HepG2 (cell line): ENCODE data around the gene MGLL. TPM values are rescaled to one million over a fixed set of nuclear protein-coding genes. Genes with fewer than 3 reads are reported as not detected.

ENCODE experiments used
- AGO1 ChIP-seq: fragments of 200-400 bp; formaldehyde crosslinking; IDR thresholded peaks from 2 replicates; pipeline ENCODE4 v1.6.1; 2017; ENCODE audit warnings: mild to moderate bottlenecking, low read depth, low read length, moderate library complexity; ENCODE audit not compliant: poor library complexity, severe bottlenecking
- DMAP1 ChIP-seq: IDR thresholded peaks from 2 replicates; pipeline ENCODE4 v1.6.1; 2016
- FLYWCH1 ChIP-seq: sonication (generic); formaldehyde crosslinking; IDR thresholded peaks from 2 replicates; pipeline ENCODE4 v1.8.1; 2023; ENCODE audit warnings: mild to moderate bottlenecking, missing genetic modification reagents
- KDM3A ChIP-seq: IDR thresholded peaks from 2 replicates; pipeline ENCODE4 v1.6.1; 2018; ENCODE audit warnings: low read depth, missing compliant biosample characterization
- KLF12 ChIP-seq: sonication (generic); formaldehyde crosslinking; IDR thresholded peaks from 2 replicates; pipeline ENCODE4 v1.4.0; 2020; ENCODE audit warnings: missing genetic modification reagents, borderline replicate concordance
- TARDBP ChIP-seq: sonication (generic); formaldehyde crosslinking; IDR thresholded peaks from 2 replicates; pipeline ENCODE4 v1.8.0; 2022; ENCODE audit warnings: mild to moderate bottlenecking, missing genetic modification reagents
- ZBTB21 ChIP-seq: sonication (generic); formaldehyde crosslinking; IDR thresholded peaks from 2 replicates; pipeline ENCODE4 v1.4.0; 2020; ENCODE audit warnings: missing genetic modification reagents
- polyA plus RNA-seq, 8 experiments: library from polyadenylated mRNA; depleted of rRNA in 3 of 8; stranded (reverse) in 7 of 8; unstranded in 1 of 8; fragments of >200 nt; fragmentation: Illumina TruSeq in 4 of 8; extraction: Trizol in 4 of 8; gene quantifications; 2 replicates each; pipeline versions ENCODE4 v1.2.1 to v1.2.3, GENCODE V29; 2011 to 2016; ENCODE audit warnings: low read depth in 4 of 8, missing spikeins in 1 of 8, mixed read lengths in 1 of 8; ENCODE audit not compliant: insufficient read depth in 1 of 8
- total RNA-seq, 5 experiments: library from RNA; depleted of rRNA; stranded (reverse); fragments of >200 nt; fragmentation: Illumina TruSeq; extraction: Trizol; gene quantifications; 2 replicates each; pipeline ENCODE4 v1.2.3, GENCODE V29; 2016; ENCODE audit warnings: low read depth in 1 of 5
- TF ChIP-seq, protein P1 (sequence below): sonication (generic); formaldehyde crosslinking; IDR thresholded peaks from 2 replicates; pipeline ENCODE4 v1.4.0; 2020; ENCODE audit warnings: missing genetic modification reagents, borderline replicate concordance
- TF ChIP-seq, protein P2 (sequence below): sonication (generic); formaldehyde crosslinking; IDR thresholded peaks from 2 replicates; pipeline ENCODE4 v1.4.0; 2020; ENCODE audit warnings: mild to moderate bottlenecking, missing genetic modification reagents
- TF ChIP-seq, protein P3 (sequence below): sonication (generic); formaldehyde crosslinking; IDR thresholded peaks from 2 replicates; pipeline ENCODE4 v1.4.0; 2020; ENCODE audit warnings: mild to moderate bottlenecking, missing genetic modification reagents
- TF ChIP-seq, protein P4 (sequence below): sonication (generic); formaldehyde crosslinking; IDR thresholded peaks from 2 replicates; pipeline ENCODE4 v1.5.0; 2020; ENCODE audit warnings: mild to moderate bottlenecking, missing genetic modification reagents
- TF ChIP-seq, protein P5 (sequence below): IDR thresholded peaks from 2 replicates; pipeline ENCODE4 v1.6.1; 2018; ENCODE audit warnings: missing genetic modification reagents
- TF ChIP-seq, protein P6 (sequence below): sonication (generic); IDR thresholded peaks from 2 replicates; pipeline ENCODE4 v1.6.1; 2016; ENCODE audit warnings: low read depth, borderline replicate concordance
- TF ChIP-seq, protein P7 (sequence below): sonication (generic); formaldehyde crosslinking; IDR thresholded peaks from 2 replicates; pipeline ENCODE4 v1.5.1; 2020; ENCODE audit warnings: missing genetic modification reagents, mild to moderate bottlenecking, borderline replicate concordance

Gene MGLL
- total and polyA plus RNA-seq, 2 of the 13 experiments (the other 11 are each of a cell fraction or from before 2014, with no cell fraction given): not detected

DNA sequence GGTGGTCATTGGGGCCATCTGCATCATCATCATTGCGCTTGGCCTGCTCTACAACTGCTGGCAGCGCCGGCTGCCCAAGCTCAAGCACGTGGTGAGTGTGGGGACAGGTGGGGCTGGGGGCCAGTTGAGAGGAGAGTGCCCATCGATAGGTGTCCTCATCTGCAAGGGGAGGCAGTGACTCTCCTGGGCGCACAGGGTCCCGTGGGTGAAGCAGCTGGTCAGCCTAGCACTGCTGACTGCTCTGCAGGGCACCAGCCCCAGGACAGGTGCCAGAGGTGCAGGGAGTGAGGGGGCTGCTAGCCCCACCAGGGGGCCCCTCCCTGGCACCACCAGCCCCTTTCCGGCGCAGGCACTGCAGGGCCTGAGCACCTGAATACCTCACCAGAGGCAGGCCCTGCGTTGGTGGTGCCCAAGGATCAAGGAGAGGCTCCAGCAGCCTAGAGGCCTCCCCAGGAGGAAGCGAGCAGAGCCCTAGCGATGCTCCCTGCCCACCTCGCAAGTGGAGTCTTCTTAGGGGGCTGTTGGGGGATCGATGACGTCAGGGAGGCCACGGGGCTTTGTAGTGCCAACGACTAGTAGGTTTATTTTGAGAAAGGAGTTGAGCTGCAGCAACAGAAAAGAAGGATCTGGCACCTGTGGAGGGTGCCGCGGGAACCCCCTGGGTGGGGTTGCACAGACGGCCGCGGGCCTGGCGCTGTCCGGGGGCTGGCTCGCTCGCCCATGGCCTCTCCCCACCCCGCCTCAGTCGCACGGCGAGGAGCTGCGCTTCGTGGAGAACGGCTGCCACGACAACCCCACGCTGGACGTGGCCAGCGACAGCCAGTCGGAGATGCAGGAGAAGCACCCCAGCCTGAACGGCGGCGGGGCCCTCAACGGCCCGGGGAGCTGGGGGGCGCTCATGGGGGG is 150.5 kb downstream of the MGLL start (continued):
- TF ChIP-seq, protein P1, sequence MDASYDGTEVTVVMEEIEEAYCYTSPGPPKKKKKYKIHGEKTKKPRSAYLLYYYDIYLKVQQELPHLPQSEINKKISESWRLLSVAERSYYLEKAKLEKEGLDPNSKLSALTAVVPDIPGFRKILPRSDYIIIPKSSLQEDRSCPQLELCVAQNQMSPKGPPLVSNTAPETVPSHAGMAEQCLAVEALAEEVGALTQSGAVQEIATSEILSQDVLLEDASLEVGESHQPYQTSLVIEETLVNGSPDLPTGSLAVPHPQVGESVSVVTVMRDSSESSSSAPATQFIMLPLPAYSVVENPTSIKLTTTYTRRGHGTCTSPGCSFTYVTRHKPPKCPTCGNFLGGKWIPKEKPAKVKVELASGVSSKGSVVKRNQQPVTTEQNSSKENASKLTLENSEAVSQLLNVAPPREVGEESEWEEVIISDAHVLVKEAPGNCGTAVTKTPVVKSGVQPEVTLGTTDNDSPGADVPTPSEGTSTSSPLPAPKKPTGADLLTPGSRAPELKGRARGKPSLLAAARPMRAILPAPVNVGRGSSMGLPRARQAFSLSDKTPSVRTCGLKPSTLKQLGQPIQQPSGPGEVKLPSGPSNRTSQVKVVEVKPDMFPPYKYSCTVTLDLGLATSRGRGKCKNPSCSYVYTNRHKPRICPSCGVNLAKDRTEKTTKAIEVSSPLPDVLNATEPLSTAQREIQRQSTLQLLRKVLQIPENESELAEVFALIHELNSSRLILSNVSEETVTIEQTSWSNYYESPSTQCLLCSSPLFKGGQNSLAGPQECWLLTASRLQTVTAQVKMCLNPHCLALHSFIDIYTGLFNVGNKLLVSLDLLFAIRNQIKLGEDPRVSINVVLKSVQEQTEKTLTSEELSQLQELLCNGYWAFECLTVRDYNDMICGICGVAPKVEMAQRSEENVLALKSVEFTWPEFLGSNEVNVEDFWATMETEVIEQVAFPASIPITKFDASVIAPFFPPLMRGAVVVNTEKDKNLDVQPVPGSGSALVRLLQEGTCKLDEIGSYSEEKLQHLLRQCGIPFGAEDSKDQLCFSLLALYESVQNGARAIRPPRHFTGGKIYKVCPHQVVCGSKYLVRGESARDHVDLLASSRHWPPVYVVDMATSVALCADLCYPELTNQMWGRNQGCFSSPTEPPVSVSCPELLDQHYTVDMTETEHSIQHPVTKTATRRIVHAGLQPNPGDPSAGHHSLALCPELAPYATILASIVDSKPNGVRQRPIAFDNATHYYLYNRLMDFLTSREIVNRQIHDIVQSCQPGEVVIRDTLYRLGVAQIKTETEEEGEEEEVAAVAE (CRISPR knock-in tag): no peak
- peak; percentile 16 for TF ChIP-seq AGO1
- no peak for TF ChIP-seq FLYWCH1 (CRISPR knock-in tag)
- TF ChIP-seq, protein P2, sequence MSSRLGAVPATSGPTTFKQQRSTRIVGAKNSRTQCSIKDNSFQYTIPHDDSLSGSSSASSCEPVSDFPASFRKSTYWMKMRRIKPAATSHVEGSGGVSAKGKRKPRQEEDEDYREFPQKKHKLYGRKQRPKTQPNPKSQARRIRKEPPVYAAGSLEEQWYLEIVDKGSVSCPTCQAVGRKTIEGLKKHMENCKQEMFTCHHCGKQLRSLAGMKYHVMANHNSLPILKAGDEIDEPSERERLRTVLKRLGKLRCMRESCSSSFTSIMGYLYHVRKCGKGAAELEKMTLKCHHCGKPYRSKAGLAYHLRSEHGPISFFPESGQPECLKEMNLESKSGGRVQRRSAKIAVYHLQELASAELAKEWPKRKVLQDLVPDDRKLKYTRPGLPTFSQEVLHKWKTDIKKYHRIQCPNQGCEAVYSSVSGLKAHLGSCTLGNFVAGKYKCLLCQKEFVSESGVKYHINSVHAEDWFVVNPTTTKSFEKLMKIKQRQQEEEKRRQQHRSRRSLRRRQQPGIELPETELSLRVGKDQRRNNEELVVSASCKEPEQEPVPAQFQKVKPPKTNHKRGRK (CRISPR knock-in tag): no peak
- TF ChIP-seq, protein P3, sequence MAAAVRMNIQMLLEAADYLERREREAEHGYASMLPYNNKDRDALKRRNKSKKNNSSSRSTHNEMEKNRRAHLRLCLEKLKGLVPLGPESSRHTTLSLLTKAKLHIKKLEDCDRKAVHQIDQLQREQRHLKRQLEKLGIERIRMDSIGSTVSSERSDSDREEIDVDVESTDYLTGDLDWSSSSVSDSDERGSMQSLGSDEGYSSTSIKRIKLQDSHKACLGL (CRISPR knock-in tag): no peak
- TF ChIP-seq, protein P4, sequence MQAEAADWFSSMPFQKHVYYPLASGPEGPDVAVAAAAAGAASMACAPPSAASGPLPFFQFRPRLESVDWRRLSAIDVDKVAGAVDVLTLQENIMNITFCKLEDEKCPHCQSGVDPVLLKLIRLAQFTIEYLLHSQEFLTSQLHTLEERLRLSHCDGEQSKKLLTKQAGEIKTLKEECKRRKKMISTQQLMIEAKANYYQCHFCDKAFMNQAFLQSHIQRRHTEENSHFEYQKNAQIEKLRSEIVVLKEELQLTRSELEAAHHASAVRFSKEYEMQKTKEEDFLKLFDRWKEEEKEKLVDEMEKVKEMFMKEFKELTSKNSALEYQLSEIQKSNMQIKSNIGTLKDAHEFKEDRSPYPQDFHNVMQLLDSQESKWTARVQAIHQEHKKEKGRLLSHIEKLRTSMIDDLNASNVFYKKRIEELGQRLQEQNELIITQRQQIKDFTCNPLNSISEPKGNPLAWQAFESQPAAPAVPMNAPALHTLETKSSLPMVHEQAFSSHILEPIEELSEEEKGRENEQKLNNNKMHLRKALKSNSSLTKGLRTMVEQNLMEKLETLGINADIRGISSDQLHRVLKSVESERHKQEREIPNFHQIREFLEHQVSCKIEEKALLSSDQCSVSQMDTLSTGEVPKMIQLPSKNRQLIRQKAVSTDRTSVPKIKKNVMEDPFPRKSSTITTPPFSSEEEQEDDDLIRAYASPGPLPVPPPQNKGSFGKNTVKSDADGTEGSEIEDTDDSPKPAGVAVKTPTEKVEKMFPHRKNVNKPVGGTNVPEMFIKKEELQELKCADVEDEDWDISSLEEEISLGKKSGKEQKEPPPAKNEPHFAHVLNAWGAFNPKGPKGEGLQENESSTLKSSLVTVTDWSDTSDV: 0 out of 2 replicates have a peak, but pooled peaks have one; percentile 18
- TF ChIP-seq KDM3A (CRISPR knock-in tag): no peak
- TF ChIP-seq, protein P5, sequence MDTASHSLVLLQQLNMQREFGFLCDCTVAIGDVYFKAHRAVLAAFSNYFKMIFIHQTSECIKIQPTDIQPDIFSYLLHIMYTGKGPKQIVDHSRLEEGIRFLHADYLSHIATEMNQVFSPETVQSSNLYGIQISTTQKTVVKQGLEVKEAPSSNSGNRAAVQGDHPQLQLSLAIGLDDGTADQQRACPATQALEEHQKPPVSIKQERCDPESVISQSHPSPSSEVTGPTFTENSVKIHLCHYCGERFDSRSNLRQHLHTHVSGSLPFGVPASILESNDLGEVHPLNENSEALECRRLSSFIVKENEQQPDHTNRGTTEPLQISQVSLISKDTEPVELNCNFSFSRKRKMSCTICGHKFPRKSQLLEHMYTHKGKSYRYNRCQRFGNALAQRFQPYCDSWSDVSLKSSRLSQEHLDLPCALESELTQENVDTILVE: no peak
- no peak for TF ChIP-seq DMAP1 (CRISPR knock-in tag)
- no peak for TF ChIP-seq ZBTB21 (CRISPR knock-in tag)
- TF ChIP-seq, protein P6, sequence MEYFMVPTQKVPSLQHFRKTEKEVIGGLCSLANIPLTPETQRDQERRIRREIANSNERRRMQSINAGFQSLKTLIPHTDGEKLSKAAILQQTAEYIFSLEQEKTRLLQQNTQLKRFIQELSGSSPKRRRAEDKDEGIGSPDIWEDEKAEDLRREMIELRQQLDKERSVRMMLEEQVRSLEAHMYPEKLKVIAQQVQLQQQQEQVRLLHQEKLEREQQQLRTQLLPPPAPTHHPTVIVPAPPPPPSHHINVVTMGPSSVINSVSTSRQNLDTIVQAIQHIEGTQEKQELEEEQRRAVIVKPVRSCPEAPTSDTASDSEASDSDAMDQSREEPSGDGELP: no peak
- TF ChIP-seq KLF12 (CRISPR knock-in tag): no peak
- TF ChIP-seq TARDBP (CRISPR knock-in tag): no peak
- TF ChIP-seq, protein P7, sequence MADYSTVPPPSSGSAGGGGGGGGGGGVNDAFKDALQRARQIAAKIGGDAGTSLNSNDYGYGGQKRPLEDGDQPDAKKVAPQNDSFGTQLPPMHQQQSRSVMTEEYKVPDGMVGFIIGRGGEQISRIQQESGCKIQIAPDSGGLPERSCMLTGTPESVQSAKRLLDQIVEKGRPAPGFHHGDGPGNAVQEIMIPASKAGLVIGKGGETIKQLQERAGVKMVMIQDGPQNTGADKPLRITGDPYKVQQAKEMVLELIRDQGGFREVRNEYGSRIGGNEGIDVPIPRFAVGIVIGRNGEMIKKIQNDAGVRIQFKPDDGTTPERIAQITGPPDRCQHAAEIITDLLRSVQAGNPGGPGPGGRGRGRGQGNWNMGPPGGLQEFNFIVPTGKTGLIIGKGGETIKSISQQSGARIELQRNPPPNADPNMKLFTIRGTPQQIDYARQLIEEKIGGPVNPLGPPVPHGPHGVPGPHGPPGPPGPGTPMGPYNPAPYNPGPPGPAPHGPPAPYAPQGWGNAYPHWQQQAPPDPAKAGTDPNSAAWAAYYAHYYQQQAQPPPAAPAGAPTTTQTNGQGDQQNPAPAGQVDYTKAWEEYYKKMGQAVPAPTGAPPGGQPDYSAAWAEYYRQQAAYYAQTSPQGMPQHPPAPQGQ (CRISPR knock-in tag): no peak
